Right lobe of liver (tissue), 4 donors: Measurements from ENCODE around the gene CPNE6.

Experiments used
- POLR2A ChIP-seq: fragments of 450-650 bp; IDR thresholded peaks from one replicate; pipeline ENCODE4 v1.6.1; 2017; ENCODE audit warnings: antibody characterized with exemption, mild to moderate bottlenecking
- TF ChIP-seq, protein P1 (sequence below), 4 donors: fragments of 200-600 bp in 3 of 4; fragments of 450-650 bp in 1 of 4; IDR thresholded peaks; one replicate each; pipeline versions ENCODE4 v1.5.1 to v1.8.0; 2016 to 2022; ENCODE audit warnings: antibody characterized with exemption in 4 of 4, mild to moderate bottlenecking in 2 of 4
- donor health status: DM: no; HTN: no; CAD: no.
- donor health status: DM: no; HTN: no; CAD: no.
- donor health status: DM: no; HTN: yes; CAD: no.

DNA sequence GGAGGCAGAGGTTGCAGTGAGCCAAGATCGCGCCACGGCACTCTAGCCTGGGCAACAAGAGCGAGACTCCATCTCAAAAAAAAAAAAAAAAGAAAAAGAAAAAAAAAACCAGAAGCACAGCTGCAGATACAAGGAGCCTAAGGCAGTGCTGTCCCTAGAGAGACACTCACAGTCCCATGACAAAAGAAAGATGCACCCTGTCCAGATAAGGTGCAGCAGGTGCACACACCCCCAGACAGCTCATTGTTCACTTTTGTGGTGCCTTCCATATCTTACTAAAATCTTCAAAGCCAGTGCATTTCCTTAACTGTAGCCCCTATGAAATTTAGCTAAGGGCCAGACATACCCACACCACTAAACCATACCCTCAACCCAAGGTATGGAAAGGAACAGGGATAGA is 51.1 kb downstream of the CPNE6 start:
- TF ChIP-seq, protein P1, sequence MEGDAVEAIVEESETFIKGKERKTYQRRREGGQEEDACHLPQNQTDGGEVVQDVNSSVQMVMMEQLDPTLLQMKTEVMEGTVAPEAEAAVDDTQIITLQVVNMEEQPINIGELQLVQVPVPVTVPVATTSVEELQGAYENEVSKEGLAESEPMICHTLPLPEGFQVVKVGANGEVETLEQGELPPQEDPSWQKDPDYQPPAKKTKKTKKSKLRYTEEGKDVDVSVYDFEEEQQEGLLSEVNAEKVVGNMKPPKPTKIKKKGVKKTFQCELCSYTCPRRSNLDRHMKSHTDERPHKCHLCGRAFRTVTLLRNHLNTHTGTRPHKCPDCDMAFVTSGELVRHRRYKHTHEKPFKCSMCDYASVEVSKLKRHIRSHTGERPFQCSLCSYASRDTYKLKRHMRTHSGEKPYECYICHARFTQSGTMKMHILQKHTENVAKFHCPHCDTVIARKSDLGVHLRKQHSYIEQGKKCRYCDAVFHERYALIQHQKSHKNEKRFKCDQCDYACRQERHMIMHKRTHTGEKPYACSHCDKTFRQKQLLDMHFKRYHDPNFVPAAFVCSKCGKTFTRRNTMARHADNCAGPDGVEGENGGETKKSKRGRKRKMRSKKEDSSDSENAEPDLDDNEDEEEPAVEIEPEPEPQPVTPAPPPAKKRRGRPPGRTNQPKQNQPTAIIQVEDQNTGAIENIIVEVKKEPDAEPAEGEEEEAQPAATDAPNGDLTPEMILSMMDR (IDR thresholded peaks at IDR 0.05) = no peak
- no peak for TF ChIP-seq POLR2A
